Measurements from ENCODE around the gene GTF2H4. TPM values are rescaled to one million over a fixed set of nuclear protein-coding genes. Genes with fewer than 3 reads are reported as not detected.
A peak's percentile ranks its signal among the peaks of the same experiment; 100 is the strongest.

GTF2H4 gene
- total RNA-seq, 1 donor, result 10.9 TPM

DNA sequence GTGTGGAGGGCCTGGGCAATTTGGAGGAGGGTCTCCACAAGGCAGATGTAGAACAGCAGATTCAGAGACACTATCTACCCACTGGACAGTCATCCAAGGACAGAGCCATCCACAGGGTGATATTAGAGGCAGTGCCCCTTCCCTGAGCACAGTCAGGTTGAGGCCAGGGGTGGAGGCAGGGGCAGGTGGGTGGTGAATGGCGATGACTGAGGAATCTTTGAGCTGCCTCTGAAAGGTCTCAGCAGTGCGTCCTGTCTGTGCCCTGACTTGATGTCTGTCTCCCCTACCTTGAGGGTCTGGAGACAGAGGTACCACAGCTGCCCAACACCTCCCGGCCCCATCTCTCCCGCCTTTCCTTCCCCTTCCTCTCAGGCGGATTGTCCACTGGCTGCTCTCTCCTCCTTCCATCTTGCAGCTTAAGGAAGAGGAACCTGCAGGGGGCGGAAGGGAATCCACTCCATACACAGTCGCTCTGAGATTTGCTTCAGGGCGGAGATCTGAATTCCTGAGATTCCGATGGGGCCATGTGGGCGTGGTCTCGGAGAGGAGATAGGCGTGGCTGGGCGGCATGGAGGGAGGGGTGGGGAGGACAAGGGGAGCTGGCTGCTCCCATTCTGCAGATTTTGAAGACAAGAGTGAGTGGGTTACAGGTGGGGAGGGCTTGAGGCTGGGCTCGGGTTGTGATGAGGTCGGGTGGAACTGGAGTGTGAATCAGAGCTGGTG, 34.5 kb downstream of the GTF2H4 start:
- TF ChIP-seq, protein P1, sequence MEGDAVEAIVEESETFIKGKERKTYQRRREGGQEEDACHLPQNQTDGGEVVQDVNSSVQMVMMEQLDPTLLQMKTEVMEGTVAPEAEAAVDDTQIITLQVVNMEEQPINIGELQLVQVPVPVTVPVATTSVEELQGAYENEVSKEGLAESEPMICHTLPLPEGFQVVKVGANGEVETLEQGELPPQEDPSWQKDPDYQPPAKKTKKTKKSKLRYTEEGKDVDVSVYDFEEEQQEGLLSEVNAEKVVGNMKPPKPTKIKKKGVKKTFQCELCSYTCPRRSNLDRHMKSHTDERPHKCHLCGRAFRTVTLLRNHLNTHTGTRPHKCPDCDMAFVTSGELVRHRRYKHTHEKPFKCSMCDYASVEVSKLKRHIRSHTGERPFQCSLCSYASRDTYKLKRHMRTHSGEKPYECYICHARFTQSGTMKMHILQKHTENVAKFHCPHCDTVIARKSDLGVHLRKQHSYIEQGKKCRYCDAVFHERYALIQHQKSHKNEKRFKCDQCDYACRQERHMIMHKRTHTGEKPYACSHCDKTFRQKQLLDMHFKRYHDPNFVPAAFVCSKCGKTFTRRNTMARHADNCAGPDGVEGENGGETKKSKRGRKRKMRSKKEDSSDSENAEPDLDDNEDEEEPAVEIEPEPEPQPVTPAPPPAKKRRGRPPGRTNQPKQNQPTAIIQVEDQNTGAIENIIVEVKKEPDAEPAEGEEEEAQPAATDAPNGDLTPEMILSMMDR (IDR thresholded peaks at IDR 0.05; ENCODE audit: extremely low read depth, low read depth, low read length), result peak; percentile 72
- Histone ChIP-seq H3K9me3 (ENCODE audit: low read depth, low read length) (no peaks in the 10 kb centered on the region), H3K4me3 (ENCODE audit: insufficient read depth, low read length) (peak overlapping the region; percentile 24), H4K20me1 (ENCODE audit: insufficient read depth, low read length) (no peaks in the 10 kb centered on the region), H2AFZ (ENCODE audit: low read length) (peak overlapping the region; percentile 93), H3K4me2 (ENCODE audit: insufficient read depth, low read length) (peak overlapping the region; percentile 45), H3K27ac (ENCODE audit: low read depth, low read length) (no peak overlapping the region), H3K27me3 (ENCODE audit: insufficient read depth, low read length) (peaks cover 33% of the 10 kb centered on the region), H3K36me3 (ENCODE audit: insufficient read depth, low read length) (no peaks in the 10 kb centered on the region), H3K4me1 (ENCODE audit: insufficient read depth, low read length) (peaks cover 8% of the 10 kb centered on the region), H3K79me2 (ENCODE audit: insufficient read depth, low read length) (no peaks in the 10 kb centered on the region)
- DNase-seq (ENCODE audit: insufficient read length, low spot score, missing footprints), result peak; percentile 97

DNA sequence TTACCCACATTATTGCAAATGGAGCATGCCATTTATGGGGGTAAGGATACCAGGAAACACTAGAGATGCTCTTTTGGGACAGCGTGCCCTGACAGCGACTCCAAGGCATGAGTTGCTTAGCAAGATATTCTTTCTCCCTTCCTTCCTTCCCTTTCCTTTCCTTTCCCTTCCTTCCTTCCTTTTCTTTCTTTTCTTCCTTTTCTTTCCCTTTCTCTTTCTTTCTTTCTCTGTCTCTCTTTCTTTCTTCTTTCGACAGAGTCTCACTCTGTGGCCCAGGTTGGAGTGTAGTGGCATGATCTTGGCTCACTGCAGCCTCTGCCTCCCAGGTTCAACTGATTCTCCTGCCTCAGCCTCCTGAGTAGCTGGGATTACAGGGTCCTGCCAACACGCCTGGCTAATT, 36.0 kb downstream of the GTF2H4 start:
- H3K4me2 ChIP-seq (ENCODE audit: insufficient read depth, low read length), result no peak overlapping the region
- H3K79me2 ChIP-seq (ENCODE audit: insufficient read depth, low read length), result no peaks in the 10 kb centered on the region

DNA sequence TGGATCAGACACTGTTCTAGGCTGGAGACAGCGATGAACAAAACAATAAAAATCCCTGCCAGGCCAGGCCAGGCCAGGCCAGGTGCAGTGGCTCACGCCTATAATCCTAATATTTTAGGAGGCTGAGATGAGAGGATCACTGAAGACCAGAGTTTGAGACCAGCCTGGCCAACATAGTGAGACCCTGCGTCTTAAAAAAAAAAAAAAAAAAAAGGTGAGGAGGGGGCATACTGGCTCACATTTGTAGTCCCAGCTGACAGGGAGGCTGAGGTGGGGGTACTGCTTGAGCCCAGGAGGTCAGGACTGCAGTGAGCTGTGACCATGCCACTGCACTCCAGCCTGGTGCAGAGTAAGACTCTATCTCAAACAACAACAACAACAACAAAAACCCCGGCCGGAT, 37.3 kb downstream of the GTF2H4 start:
- no peaks in the 10 kb centered on the region for H4K20me1 ChIP-seq (ENCODE audit: insufficient read depth, low read length)
- TF ChIP-seq, protein P1 (IDR thresholded peaks at IDR 0.05; ENCODE audit: extremely low read depth, low read depth, low read length), result no peak
- no peak overlapping the region for H3K4me2 ChIP-seq (ENCODE audit: insufficient read depth, low read length)

More for the DNA sequence above, 36.0 kb downstream of the GTF2H4 start:
- Histone ChIP-seq H3K9me3 (ENCODE audit: low read depth, low read length) (no peaks in the 10 kb centered on the region), H3K36me3 (ENCODE audit: insufficient read depth, low read length) (no peaks in the 10 kb centered on the region), H4K20me1 (ENCODE audit: insufficient read depth, low read length) (no peaks in the 10 kb centered on the region), H2AFZ (ENCODE audit: low read length) (no peak overlapping the region), H3K4me1 (ENCODE audit: insufficient read depth, low read length) (peaks cover 8% of the 10 kb centered on the region), H3K4me3 (ENCODE audit: insufficient read depth, low read length) (no peak overlapping the region), H3K27ac (ENCODE audit: low read depth, low read length) (no peak overlapping the region), H3K27me3 (ENCODE audit: insufficient read depth, low read length) (peaks cover 35% of the 10 kb centered on the region)
- TF ChIP-seq, protein P1 (IDR thresholded peaks at IDR 0.05; ENCODE audit: extremely low read depth, low read depth, low read length), result no peak
- no peak for DNase-seq (ENCODE audit: insufficient read length, low spot score, missing footprints)

DNA sequence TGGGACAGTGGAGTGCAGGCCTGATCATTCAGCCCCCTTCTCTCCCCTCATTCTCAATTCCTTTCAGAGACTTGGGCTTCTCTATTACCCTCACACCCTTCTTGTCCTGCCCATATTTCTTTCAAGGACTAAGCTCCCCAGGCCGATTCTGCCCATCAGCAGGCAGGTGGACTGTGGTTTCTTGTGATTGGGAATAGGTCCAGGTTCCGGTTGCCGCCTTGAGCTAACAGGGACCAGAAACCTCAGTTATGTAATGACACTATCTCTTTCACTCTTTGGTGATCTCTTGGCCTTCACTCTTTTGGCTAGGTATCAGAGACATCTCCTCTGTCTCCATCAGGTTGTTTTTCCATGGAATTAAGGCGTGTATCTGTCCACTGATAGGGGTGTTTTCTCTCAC, 39.2 kb downstream of the GTF2H4 start:
- H3K27me3 ChIP-seq (ENCODE audit: insufficient read depth, low read length), result peaks cover 36% of the 10 kb centered on the region
- no peaks in the 10 kb centered on the region for H3K36me3 ChIP-seq (ENCODE audit: insufficient read depth, low read length)

More for the DNA sequence above, 37.3 kb downstream of the GTF2H4 start:
- Histone ChIP-seq H3K9me3 (ENCODE audit: low read depth, low read length) (no peaks in the 10 kb centered on the region), H2AFZ (ENCODE audit: low read length) (no peak overlapping the region), H3K79me2 (ENCODE audit: insufficient read depth, low read length) (no peaks in the 10 kb centered on the region), H3K27me3 (ENCODE audit: insufficient read depth, low read length) (peaks cover 35% of the 10 kb centered on the region), H3K4me1 (ENCODE audit: insufficient read depth, low read length) (peaks cover 8% of the 10 kb centered on the region), H3K36me3 (ENCODE audit: insufficient read depth, low read length) (no peaks in the 10 kb centered on the region), H3K4me3 (ENCODE audit: insufficient read depth, low read length) (no peak overlapping the region), H3K27ac (ENCODE audit: low read depth, low read length) (no peak overlapping the region)
- DNase-seq (ENCODE audit: insufficient read length, low spot score, missing footprints), result no peak

More for the DNA sequence above, 39.2 kb downstream of the GTF2H4 start:
- Histone ChIP-seq H3K79me2 (ENCODE audit: insufficient read depth, low read length) (no peaks in the 10 kb centered on the region), H2AFZ (ENCODE audit: low read length) (no peak overlapping the region), H4K20me1 (ENCODE audit: insufficient read depth, low read length) (no peaks in the 10 kb centered on the region), H3K4me3 (ENCODE audit: insufficient read depth, low read length) (no peak overlapping the region), H3K4me1 (ENCODE audit: insufficient read depth, low read length) (peaks cover 4% of the 10 kb centered on the region), H3K9me3 (ENCODE audit: low read depth, low read length) (no peaks in the 10 kb centered on the region), H3K4me2 (ENCODE audit: insufficient read depth, low read length) (no peak overlapping the region), H3K27ac (ENCODE audit: low read depth, low read length) (no peak overlapping the region)
- TF ChIP-seq, protein P1 (IDR thresholded peaks at IDR 0.05; ENCODE audit: extremely low read depth, low read depth, low read length), result no peak
- no peak for DNase-seq (ENCODE audit: insufficient read length, low spot score, missing footprints)
